IMR-90 (cell line): ENCODE results near the gene HYAL3. TPM values are rescaled to one million over a fixed set of nuclear protein-coding genes. Genes with fewer than 3 reads are reported as not detected.

Experiments used
- polyA plus RNA-seq, 3 experiments: library from polyadenylated mRNA; depleted of rRNA; stranded (reverse); fragments of >200 nt; gene quantifications; 2 replicates each; pipeline ENCODE4 v1.2.3, GENCODE V29; 2012; ENCODE audit warnings: low replicate concordance in 1 of 3
- total RNA-seq: library from RNA; depleted of rRNA; stranded (reverse); fragments of >200 nt; gene quantifications from 2 replicates; pipeline ENCODE4 v1.2.3, GENCODE V29; 2012
- TF ChIP-seq, protein P1 (sequence below): fragments of 150-350 bp; IDR thresholded peaks from 2 replicates; pipeline ENCODE4 v1.6.1; 2016; ENCODE audit warnings: low read depth, mild to moderate bottlenecking, low read length, moderate library complexity, borderline replicate concordance

Gene HYAL3
- total and polyA plus RNA-seq, 2 of the 4 experiments (the other 2 are of a cell fraction) = 2.7 to 5.7 TPM

DNA sequence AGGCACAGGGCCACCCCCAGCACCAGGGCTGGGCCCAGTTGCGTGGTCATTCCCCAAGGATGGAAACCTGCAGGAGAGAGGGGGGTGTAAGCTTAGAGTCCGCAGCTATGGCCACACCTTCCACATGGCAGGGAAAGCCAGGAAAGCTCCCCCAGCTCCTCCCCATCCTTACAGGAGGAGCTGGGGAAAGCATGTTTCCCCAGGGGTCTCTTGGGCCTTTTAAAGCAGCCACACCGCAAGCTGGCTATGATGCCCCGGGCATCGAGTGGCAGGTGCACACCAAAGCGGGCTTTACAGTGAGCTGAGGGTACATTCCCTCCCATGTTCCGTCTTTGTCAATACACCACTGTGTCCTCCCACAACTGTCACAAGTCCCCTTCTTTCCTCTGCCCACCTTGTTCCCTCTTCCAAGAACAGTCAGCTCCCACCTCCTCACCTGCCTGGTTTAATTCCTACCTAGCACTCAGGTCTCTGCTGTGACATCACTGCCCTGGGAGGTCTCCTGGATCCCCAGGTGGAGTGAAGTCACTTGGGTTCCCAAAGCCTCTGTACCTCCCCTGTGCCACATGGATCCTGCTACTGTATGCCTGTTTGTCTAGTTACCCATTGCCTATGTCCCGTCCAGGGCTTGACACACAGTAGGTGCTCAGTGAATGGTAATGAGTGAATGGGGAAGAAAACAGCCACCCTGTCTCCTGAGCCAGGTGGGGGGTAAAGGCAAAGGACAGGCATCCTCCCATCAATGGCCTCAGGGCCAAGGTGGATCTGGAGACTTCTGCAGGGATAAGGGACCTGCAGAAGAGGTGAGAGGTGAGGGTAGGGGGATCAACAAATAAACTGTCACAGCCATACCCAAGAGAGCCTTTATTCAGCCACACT lies 3.4 kb downstream of the HYAL3 start (continued):
- TF ChIP-seq, protein P1, sequence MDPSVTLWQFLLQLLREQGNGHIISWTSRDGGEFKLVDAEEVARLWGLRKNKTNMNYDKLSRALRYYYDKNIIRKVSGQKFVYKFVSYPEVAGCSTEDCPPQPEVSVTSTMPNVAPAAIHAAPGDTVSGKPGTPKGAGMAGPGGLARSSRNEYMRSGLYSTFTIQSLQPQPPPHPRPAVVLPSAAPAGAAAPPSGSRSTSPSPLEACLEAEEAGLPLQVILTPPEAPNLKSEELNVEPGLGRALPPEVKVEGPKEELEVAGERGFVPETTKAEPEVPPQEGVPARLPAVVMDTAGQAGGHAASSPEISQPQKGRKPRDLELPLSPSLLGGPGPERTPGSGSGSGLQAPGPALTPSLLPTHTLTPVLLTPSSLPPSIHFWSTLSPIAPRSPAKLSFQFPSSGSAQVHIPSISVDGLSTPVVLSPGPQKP = no peak
